ENCODE results near the gene SNCB.

Gene SNCB

GRCh38 chr5:176629853-176630680, at the start of gene SNCB, which contains the start of gene EIF4E1B:
TSS of gene SNCB (minus strand) at chr5:176630534. CDS start at chr5:176629654, 880 bp downstream.
TSS of gene EIF4E1B (plus strand) at chr5:176630675. CDS start at chr5:176642788, 12,113 bp downstream.
- DNase-seq = peak; percentile 52

- no peak for DNase-seq
These were observed 49.3 kb upstream of the SNCB start for GRCh38 chr5:176679365-176680225.

DNA sequence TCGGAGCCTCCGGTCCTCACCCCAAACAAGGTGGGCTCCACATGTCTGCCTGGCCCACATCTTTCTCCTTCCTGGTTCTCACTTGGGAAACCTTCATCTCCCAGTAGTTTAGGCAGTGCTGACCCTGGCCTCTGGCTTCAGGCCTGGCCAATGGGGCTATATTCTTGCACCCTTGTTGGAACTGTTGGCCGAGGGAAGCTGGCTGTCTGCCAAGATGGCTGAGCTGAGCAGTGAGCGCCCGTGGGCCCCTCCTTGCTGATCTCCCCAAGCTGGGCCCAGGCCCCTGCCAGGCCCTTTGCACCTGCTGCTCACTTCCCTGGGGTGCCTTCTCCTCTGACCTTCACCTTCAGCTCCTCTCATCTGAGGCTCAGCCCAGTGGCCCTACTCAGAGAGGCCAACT, 48.2 kb upstream of the SNCB start:
- DNase-seq = no peak

GRCh38 chr5:176677209-176677939, 47.0 kb upstream of the SNCB start:
- no peak for DNase-seq

DNA sequence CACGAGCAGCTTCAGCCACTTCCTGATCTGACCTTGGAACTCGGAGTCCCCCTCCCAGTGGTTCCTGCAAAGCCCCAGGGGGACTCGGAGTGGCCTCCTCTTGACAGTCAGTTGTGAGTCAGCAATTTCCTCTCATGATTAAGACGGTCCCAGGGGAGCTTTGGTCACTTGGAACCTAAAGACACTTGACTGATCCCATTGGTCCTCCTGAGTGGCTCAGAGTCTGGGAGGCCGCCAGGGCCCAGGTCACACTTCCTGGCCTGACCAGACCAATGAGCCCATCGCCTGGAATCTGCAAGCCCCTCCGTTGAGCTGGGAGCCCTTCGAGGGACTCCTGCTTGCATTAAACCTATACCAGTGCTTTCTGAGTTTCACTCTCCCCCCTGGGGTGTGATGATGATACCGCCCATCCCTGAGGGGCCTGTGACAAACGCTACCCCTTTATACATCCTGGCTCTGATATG, 46.1 kb upstream of the SNCB start:
- DNase-seq = no peak

- DNase-seq = no peak
These were observed 45.5 kb upstream of the SNCB start for GRCh38 chr5:176675676-176676360.

GRCh38 chr5:176674799-176675198, 44.5 kb upstream of the SNCB start:
- no peak for DNase-seq

DNA sequence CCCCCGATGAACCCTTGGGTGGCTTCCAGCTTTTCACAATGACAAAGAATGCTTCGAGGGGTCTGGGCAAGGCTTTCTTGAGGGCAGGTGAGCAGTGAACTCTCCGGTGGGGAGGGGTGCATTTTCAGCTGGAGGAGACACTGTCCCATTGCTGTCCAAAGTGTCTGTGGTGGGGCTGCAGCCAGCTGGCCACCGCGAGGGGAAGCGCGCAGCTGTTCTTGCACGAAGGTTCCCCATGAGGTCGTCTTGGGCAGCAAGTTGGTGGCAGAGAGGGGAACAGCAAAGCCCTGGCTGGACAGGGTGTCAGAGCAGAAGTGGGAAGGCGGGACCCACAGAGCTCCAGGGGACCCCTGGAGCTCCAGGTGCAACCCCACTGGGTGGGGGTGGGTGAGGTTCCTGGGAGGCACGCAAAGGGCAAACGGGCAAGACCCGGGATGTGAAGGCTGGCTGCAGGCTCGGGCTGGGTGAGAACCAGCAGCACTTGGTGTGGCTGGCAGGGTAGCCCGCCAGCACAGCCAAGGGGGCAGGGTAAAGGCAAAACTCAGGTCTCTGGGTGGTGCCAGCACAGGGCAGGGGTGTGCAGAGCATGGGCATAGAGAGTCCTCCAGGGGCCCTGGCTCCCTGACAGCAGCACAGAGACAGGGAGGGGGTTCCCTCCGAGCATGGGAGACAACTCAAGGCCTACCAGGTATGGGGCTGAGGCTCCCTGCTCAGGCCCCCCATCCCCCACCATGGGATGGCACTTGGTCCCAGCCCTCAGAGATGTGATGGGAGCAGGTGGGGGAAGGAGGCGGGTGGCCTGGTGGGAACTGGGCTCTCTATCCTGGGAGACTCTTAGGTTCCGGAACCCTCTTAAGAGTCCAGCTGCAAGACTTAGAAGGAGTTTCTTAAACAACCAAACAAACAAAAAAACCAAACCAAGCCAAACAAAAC, 43.6 kb upstream of the SNCB start:
- DNase-seq = no peak

GRCh38 chr5:176671890-176672747, 41.8 kb upstream of the SNCB start:
- no peak for DNase-seq

DNA sequence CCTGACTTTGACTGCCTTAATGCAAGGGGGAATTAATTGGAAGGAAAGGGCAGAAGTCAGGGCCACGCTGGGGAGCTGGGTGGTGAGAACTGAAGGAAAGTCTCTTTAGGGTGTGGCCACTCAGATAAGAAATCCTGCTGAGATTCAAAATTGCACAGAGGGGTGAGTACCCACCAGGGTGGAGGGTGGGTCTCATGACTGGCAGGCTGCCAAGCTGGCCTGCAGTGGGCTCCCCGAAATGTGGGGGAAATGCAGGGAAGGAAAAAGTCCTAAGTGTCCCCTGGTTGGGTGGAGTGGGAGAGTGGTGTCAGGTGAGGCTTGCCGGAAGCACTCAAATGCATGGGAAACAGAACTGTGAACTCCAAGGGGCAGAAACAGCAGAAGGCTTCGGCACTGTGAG, 41.1 kb upstream of the SNCB start:
- DNase-seq = no peak

DNA sequence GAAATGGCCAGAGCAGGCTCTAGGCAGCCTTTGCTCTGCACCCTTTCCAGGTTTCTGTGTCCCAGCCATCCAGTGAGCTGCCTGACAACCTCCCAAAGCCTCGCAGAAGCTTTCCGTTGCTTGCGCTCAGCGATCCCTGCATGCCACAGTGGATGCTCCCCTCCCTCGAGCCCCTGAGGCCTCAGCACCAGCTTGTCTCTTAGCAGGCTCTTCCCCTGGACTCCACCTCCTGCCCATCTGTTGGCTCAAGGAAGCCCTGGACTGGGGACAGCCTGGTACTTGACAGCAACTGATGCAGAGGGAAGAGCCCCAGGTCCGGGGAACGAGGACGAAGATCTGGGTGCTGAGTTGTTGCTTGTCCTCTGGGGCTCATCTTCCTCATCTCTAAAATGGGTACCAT, 40.1 kb upstream of the SNCB start:
- no peak for DNase-seq

DNA sequence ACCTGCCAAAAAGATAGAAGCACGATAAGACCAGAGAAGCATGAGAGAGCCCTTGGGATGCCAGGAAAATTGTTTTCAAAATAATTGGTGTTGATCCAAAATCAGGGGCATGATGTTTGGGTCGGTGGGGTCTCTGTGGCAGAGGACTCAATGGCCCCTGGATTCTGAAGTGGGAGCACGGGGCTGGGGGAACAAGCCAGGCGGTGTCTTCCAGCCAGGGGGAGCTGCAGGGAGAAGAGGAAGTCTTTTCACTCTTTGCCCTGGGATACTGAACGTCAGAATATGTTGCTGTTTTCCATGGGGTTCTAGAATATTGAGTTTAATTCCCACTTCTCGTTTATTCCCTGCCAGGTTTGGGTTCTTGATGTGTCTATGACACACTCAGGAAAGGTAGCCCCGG, 37.3 kb upstream of the SNCB start:
- no peak for DNase-seq

DNA sequence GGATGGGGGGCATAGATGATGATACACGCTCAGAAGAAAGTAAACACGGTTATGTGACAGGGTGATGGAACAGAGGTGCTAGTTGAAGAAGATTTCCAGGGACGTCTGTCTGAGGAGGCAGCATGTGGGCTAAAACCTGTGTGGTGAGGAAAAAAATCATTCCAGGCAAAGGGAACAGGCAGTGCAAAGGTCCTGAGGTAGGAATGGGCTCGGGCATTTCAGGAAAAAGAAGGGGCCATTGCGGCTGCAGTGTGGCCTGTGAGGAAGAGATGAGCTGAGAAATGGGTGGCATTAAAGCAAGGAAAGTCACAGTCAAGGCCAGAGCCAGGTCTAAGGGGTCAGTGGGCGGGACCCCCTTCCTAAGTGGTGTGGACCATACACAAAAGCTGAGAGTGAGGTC, 35.2 kb upstream of the SNCB start:
- no peak for DNase-seq

- DNase-seq = no peak
These were observed 34.6 kb upstream of the SNCB start for GRCh38 chr5:176664886-176665285.

DNA sequence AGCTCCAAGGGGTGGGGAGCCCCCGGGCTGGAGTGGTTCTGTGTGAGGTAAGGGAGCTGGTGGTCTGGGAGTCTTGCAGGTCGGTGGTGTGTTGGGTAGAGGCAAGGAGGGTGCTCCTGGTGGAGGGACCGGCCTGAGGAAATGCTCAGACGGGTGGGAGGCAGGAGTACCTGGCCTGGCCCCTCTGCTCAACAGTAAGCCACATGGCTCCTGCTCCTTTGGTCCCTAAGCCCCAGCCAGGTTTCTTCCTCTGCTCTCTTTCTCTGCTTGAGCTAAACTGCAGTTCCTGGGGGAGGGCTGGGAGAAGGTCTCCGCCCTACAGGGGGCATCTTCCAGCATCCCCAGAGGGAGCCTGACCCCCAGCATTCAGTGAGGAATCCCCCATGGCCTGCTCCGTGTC, 34.1 kb upstream of the SNCB start:
- DNase-seq = no peak

DNA sequence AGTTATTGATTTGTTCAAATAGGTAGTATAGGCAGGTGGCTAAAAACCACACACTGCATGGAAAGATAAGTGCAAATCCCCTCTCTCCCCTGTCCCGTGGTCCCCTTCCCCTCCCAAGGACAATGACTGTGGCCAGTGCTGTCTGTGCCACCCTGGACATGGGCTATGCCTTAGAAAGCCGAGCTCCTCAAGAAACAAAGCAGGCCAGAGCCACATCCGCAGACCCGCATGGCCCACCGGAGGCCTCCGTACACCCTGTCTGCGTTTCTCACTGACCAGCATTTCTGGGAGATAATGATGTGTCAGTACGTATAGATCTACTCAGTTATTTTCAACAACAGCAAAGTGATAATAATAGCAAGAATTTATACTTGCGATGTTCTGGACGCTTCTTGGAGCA, 33.2 kb upstream of the SNCB start:
- DNase-seq = no peak

- no peak for DNase-seq
These were observed 32.3 kb upstream of the SNCB start for GRCh38 chr5:176662371-176663333.

DNA sequence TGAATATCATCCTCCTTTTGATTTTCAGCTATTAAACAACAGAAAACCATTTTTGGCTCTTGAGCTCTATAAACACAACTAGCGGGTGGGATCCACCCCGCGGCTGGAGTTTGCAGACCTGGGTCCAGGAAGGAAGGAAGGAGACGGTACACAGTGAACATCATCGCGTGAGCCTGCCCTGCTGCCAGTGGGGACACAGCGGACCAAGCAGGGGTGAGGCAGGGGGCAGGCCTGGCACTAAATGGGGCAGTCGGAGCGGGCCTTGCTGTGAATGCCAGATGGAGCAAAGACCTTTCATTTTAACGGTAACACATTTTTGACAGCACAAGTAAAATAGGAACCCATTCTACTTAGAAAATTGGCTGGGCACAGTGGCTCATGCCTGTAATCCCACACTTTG, 31.3 kb upstream of the SNCB start:
- no peak for DNase-seq

All from CD4-positive, alpha-beta T cell treated with Interleukin-17A for 4 hours (primary cell).